Ectodermal cell (in vitro differentiated cells): ENCODE measurements around the gene AKIRIN1.

Experiments
- H3K27ac ChIP-seq: 2 replicates; pipeline ENCODE4 v1.7.0; 2013; ENCODE audit warnings: mild to moderate bottlenecking, low read depth, low read length; ENCODE audit not compliant: insufficient read depth, poor library complexity, severe bottlenecking
- H3K27me3 ChIP-seq: 2 replicates; pipeline ENCODE4 v1.7.0; 2013; ENCODE audit warnings: mild to moderate bottlenecking, low read length; ENCODE audit not compliant: insufficient read depth, control insufficient read depth, poor library complexity, severe bottlenecking
- H3K36me3 ChIP-seq: one replicate; pipeline ENCODE4 v1.7.0; 2013; ENCODE audit warnings: low read length; ENCODE audit not compliant: control insufficient read depth, insufficient read depth
- H3K4me1 ChIP-seq: one replicate; pipeline ENCODE4 v1.7.0; 2013; ENCODE audit warnings: low read length; ENCODE audit not compliant: control insufficient read depth, insufficient read depth
- H3K4me3 ChIP-seq: 2 replicates; pipeline ENCODE4 v1.7.0; 2013; ENCODE audit warnings: low read depth, low read length, control low read depth; ENCODE audit not compliant: insufficient read depth
- H3K9me3 ChIP-seq: 2 replicates; pipeline ENCODE4 v1.7.0; 2013; ENCODE audit warnings: mild to moderate bottlenecking, low read length, moderate library complexity; ENCODE audit not compliant: control insufficient read depth
- WGBS, 2 experiments: methylation state at CpG; one replicate each; pipeline ENCODE4 v1.1.7; 2013; ENCODE audit warnings: missing lambda C conversion rate in 2 of 2; 5-methylcytosine and 5-hydroxymethylcytosine counted together

The AKIRIN1 gene

GRCh38 chr1:38992412-38993111, 1.5 kb downstream of the AKIRIN1 start:
- whole genome bisulfite sequencing, 2 experiments: 21 to 22% methylated on average over 9 to 11 of the region's 11 CpGs
- no peak overlapping the region for H3K27ac ChIP-seq
- no peaks in the 10 kb centered on the region for H3K27me3 ChIP-seq
- H3K36me3 ChIP-seq: peaks cover 14% of the 10 kb centered on the region
- H3K4me1 ChIP-seq: peaks cover 13% of the 10 kb centered on the region
- H3K9me3 ChIP-seq: no peaks in the 10 kb centered on the region
- peak overlapping the region; percentile 92 for H3K4me3 ChIP-seq

- H3K9me3 ChIP-seq: no peaks in the 10 kb centered on the region
- no peak overlapping the region for H3K4me3 ChIP-seq
- no peak overlapping the region for H3K27ac ChIP-seq
- WGBS, 2 experiments: 97% methylated on average over 5 of the region's 5 CpGs
- no peaks in the 10 kb centered on the region for H3K27me3 ChIP-seq
- peaks cover 14% of the 10 kb centered on the region for H3K36me3 ChIP-seq
- H3K4me1 ChIP-seq: peaks cover 13% of the 10 kb centered on the region
These were observed 3.1 kb downstream of the AKIRIN1 start for GRCh38 chr1:38994196-38994595.

- Histone ChIP-seq H3K9me3 (no peaks in the 10 kb centered on the region), H3K4me1 (peaks cover 5% of the 10 kb centered on the region), H3K27ac (no peak overlapping the region), H3K36me3 (peaks cover 33% of the 10 kb centered on the region), H3K27me3 (no peaks in the 10 kb centered on the region), H3K4me3 (no peak overlapping the region)
- 76 to 81% methylated on average over 4 of the region's 4 CpGs for WGBS, 2 experiments
These were observed 6.2 kb downstream of the AKIRIN1 start for GRCh38 chr1:38997034-38997900.

GRCh38 chr1:38997901-38998190, 6.8 kb downstream of the AKIRIN1 start:
- H3K27me3 ChIP-seq: no peaks in the 10 kb centered on the region
- H3K9me3 ChIP-seq: no peaks in the 10 kb centered on the region
- H3K4me3 ChIP-seq: no peak overlapping the region
- H3K36me3 ChIP-seq: peaks cover 39% of the 10 kb centered on the region
- WGBS, 2 experiments: 76 to 82% methylated on average over 3 of the region's 3 CpGs
- peaks cover 5% of the 10 kb centered on the region for H3K4me1 ChIP-seq
- no peak overlapping the region for H3K27ac ChIP-seq

GRCh38 chr1:39001516-39002421, 10.7 kb downstream of the AKIRIN1 start:
- 76 to 86% methylated on average over 4 to 5 of the region's 5 CpGs for WGBS, 2 experiments
- Histone ChIP-seq H3K27ac (no peak overlapping the region), H3K4me1 (no peaks in the 10 kb centered on the region), H3K27me3 (no peaks in the 10 kb centered on the region), H3K9me3 (no peaks in the 10 kb centered on the region), H3K4me3 (no peak overlapping the region), H3K36me3 (peaks cover 48% of the 10 kb centered on the region)

- Histone ChIP-seq H3K4me3 (no peak overlapping the region), H3K27me3 (no peaks in the 10 kb centered on the region), H3K36me3 (peaks cover 62% of the 10 kb centered on the region), H3K27ac (no peak overlapping the region), H3K9me3 (no peaks in the 10 kb centered on the region), H3K4me1 (no peaks in the 10 kb centered on the region)
- 95 to 98% methylated on average over 3 of the region's 3 CpGs for WGBS, 2 experiments
These were observed 12.2 kb downstream of the AKIRIN1 start for GRCh38 chr1:39003281-39003680.

- WGBS, 2 experiments: 94 to 96% methylated on average over 2 of the region's 2 CpGs
- Histone ChIP-seq H3K4me3 (no peak overlapping the region), H3K4me1 (no peaks in the 10 kb centered on the region), H3K27ac (no peak overlapping the region), H3K9me3 (no peaks in the 10 kb centered on the region), H3K27me3 (no peaks in the 10 kb centered on the region), H3K36me3 (peaks cover 65% of the 10 kb centered on the region)
These were observed 12.7 kb downstream of the AKIRIN1 start for GRCh38 chr1:39003794-39004193.

- Histone ChIP-seq H3K36me3 (peaks cover 60% of the 10 kb centered on the region), H3K27me3 (no peaks in the 10 kb centered on the region), H3K4me3 (no peak overlapping the region), H3K9me3 (no peaks in the 10 kb centered on the region), H3K27ac (no peak overlapping the region), H3K4me1 (no peaks in the 10 kb centered on the region)
- WGBS, 2 experiments: 94 to 98% methylated on average over 1 to 2 of the region's 2 CpGs
These were observed 15.2 kb downstream of the AKIRIN1 start for GRCh38 chr1:39006287-39006686.

- Histone ChIP-seq H3K4me3 (no peak overlapping the region), H3K4me1 (no peaks in the 10 kb centered on the region), H3K36me3 (peaks cover 53% of the 10 kb centered on the region), H3K27ac (no peak overlapping the region), H3K27me3 (no peaks in the 10 kb centered on the region), H3K9me3 (no peaks in the 10 kb centered on the region)
- 91 to 95% methylated on average over 13 of the region's 13 CpGs for WGBS, 2 experiments
These were observed 15.9 kb downstream of the AKIRIN1 start for GRCh38 chr1:39006726-39007645.
